Choroid plexus epithelial cell (primary cell): ENCODE data around the gene F13A1.
"Not testable (repeated sequence)": the region's sequence is repeated elsewhere in the genome, so short reads cannot be mapped to it uniquely, and the experiment has no call there.

Experiments used
- DNase-seq: peaks from one replicate; pipeline ENCODE4 v3.0.0-alpha.2; 2010; ENCODE audit warnings: low read depth
- H3K4me3 ChIP-seq: 2 replicates; pipeline ENCODE4 v1.5.1; 2011; ENCODE audit warnings: low read depth, mild to moderate bottlenecking, control low read depth, low read length, moderate library complexity
- CTCF ChIP-seq: conservative IDR thresholded peaks from 2 replicates; pipeline ENCODE4 v1.5.1; 2011; ENCODE audit warnings: low read depth, mild to moderate bottlenecking, control low read depth, inconsistent platforms, low read length, moderate library complexity

F13A1 gene

DNA sequence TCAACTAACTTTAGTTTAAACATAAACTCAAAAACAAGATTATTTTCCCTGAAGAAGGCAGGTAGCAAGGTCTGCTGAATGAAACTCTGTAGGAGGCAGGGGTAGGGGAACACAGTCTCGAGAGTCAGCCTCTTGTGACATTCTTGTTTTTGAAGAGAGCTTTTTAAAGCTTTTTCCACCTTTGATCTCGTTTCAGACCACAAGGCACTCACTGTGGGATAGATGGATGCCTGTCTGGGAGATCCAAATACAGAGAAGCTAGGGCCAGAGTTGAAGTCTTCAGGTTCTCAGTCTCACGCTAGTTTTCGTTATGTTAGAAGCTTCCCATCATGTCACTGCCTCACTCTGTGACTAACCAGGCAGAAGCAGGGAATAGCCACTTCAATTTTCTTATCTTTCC lies 14.9 kb downstream of the F13A1 start:
- no peak for DNase-seq
- no peak for TF ChIP-seq CTCF
- no peak overlapping the region for H3K4me3 ChIP-seq

- DNase-seq, H3K4me3 ChIP-seq: not testable (repeated sequence)
Observed at GRCh38 chr6:6300383-6300782, 20.1 kb downstream of the F13A1 start.

- no peak for TF ChIP-seq CTCF
- no peak for DNase-seq
Observed at GRCh38 chr6:6293317-6293716, 27.1 kb downstream of the F13A1 start.

GRCh38 chr6:6287415-6287814 lies 33.0 kb downstream of the F13A1 start:
- TF ChIP-seq CTCF, result no peak
- no peak overlapping the region for H3K4me3 ChIP-seq

More at GRCh38 chr6:6293317-6293716, 27.1 kb downstream of the F13A1 start:
- no peak overlapping the region for H3K4me3 ChIP-seq

DNA sequence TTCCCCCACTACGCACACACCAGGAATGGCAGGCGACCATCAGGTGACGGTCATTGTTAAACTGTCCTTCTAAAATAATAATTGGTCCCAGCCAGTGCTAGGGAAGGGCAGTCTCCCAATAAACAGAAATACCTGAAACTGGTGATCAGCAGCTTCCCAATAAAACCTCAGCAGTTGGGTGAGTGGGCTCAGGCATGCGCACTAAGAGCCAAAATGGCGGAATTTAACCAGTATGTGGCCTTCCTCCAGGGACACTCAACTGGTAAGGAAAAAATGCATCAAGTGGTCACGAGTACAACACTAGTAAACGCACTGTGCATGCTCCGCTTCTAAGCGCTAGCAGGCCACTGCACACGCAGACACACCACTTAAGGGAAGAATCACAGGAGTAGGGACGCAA lies 34.8 kb downstream of the F13A1 start:
- H3K4me3 ChIP-seq, result no peak overlapping the region
- no peak for TF ChIP-seq CTCF
- DNase-seq, result no peak

More at GRCh38 chr6:6287415-6287814, 33.0 kb downstream of the F13A1 start:
- DNase-seq, result no peak

DNA sequence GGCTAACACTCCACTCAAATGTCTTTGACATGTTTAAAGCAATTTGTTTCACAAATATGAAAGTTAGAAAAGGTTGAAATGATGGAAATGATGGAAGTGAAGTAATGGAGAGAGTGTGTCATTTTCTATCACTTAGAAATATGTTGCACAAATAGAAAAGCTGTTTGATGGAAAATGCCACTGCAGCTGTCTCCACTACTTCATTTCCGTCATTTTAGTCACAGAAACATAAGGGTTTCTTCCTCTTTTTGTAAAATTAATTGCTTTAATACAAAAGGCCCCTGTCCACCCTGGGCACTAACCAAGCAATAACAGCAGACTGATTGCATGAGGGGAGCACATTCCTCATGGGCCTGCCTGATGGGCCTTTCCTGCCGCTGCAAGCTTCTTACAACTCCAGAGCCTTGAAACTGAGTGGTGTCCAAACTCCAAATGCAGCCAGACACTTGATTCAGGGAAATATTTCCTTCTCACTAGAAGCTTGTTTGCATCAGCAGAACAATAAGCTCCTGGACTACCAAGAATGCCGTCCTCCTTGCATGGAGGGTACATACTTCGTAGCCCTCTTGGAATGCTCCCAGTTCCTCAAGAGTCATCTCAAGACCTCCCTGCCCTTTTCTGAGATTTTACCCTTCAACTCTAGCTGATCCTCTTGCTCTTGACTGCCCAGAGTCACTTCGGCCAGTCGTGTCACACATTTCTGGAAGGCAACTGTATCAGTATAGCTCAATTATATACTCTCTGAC lies 36.1 kb downstream of the F13A1 start:
- TF ChIP-seq CTCF, result no peak
- DNase-seq, result no peak
- no peak overlapping the region for H3K4me3 ChIP-seq

- H3K4me3 ChIP-seq, result no peak overlapping the region
- DNase-seq, result no peak
- no peak for TF ChIP-seq CTCF
Observed at GRCh38 chr6:6283746-6284145, 36.7 kb downstream of the F13A1 start.

DNA sequence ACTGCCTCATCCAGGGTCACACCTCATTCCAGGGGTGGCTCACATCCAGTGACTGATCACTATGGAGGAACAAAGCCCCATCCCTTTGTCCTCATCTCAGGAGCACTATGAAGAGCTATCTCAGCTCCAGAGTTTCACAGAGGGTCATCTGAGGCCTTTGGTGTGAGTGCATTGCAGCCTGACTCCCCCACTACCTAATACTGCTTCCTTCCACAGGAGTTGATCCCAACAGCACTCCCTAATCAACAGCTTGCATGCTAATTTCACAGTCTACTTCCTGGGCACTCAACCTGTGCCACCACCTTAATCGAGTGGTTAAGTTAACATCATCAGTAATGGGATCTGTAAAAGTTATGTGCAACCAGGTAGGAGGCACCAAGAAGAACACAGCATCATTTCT lies 37.7 kb downstream of the F13A1 start:
- no peak for TF ChIP-seq CTCF
- H3K4me3 ChIP-seq, result no peak overlapping the region
- no peak for DNase-seq
